NCI-H1694 treated with DMSO at 0.1 percent for 48 hours (cell line): ENCODE results near the gene SLC9A2.
A peak's percentile ranks its signal among the peaks of the same experiment; 100 is the strongest.

Experiments
- DNase-seq: peaks from one replicate; lab custom pipeline; 2025; lab: John Stamatoyannopoulos, UW

Gene SLC9A2

DNA sequence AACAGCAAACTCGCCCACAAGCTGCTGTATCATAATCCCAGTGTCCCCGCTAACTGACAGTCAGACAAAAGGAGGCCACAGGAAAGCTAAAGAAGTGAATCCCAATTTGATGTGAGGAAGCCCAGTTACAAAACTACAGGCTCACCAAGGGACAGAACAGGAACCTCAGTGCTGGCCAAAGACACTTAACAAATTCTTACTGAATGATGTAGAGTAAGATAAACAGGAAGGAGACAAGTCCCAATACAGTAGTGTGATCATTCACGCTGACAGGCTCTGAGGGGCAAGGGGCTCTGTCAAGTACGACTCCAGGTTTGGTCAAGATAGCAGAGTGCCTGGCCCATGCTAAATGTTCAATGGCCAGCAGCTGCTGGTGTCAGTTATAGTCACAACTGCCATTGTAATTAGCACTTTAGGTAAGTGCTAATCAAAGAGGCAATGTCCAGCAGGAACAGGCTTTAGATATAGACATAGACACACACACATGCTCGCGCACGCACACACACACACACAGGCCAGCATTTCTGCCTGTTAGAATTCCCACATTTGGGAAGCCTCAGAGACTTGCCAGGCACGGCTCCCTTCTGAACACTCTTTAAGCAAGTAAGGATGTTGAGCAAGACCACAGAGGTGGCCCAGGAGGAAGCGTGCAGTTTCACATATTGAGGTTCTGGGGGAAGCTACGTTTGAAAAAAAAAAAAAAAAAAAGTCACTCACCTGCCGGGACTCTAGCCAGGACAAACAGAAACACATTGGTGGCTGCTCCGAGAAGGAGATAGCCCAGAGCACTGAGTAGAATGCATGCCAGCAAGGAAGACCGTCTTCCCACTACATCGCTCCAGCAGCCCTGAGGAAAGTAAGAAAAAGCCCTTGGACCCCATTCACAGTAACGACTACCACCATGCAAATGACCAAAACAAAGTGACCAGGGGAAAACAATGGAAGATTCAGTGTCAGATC lies 107.1 kb downstream of the SLC9A2 start:
- DNase-seq: no peak

- DNase-seq: no peak
Measured at GRCh38 chr2:102735416-102736109, 116.2 kb downstream of the SLC9A2 start.

GRCh38 chr2:102736110-102736409 lies 116.7 kb downstream of the SLC9A2 start:
- no peak for DNase-seq

DNA sequence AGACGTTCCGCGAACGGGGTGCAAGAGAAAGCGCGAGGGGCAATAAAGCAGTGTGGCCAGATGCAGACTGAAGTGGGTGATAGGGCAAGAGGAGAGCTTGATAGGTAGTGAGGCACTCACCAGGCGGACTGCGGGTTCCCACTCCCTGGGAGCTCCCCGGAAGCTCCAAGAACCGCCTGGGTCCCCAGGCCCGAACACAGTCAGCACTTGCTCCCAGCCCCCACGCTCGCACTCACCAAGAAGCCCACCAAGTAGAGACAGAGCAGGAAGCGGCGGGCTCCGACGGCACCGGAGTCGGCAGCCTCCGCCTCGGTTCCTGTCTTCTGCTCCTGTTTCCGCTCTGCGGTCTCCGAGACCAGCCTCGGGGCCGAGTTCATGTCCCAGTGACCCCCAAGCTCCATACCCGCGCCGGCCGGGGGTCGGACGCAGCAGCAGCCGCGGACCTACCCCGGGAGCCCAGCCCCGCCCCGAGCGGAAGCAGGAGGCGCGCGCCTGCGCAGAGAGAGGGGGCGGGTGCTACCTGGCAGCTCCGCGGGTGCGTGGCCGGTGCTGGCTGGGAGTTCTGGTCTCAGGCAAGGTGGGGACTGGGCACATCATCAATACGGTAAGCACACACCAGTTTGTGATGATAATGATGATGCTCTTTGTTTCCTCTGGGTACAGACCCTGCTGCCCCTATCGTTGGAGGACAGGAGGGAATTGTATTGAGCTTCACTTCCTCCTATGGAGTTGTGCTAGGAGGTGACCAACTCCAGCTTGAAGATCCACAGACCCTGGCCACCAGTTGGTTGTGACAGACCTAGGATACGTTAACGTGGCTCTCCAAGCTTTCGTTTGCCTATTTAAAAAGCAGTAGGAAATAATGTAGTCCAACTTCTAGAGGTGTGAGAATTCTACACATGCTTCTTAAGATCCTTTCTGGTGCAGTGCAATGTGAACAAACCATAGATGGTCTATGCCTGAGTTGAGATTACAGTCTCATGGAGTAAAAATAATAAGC lies 117.4 kb downstream of the SLC9A2 start:
- DNase-seq: peak; percentile 49

GRCh38 chr2:102737431-102737830 lies 118.1 kb downstream of the SLC9A2 start:
- DNase-seq: no peak

DNA sequence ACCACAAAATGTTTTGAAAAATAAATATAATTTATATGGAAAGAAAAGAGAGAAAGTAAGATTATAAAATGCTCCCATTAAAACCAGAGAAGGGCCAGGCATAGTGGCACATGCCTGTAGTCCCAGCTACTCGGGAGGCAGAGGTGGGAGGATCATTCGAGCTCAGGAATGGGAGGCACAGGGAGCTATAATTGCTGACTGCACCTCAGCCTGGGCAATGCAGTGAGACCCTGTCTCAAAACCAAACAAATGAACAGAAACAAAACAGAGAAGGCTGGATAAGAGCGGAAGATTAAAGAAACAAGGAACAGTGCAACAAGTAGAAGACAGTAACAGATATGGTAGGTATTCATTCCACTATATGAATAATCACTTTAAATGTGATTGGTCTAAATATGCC lies 123.9 kb downstream of the SLC9A2 start:
- DNase-seq: no peak

GRCh38 chr2:102748107-102748506 lies 128.8 kb downstream of the SLC9A2 start:
- DNase-seq: no peak

- no peak for DNase-seq
Measured at GRCh38 chr2:102749938-102750337, 130.6 kb downstream of the SLC9A2 start.

GRCh38 chr2:102753563-102754159 lies 134.3 kb downstream of the SLC9A2 start:
- DNase-seq: peak; percentile 73

GRCh38 chr2:102754456-102755145 lies 135.2 kb downstream of the SLC9A2 start:
- DNase-seq: no peak

GRCh38 chr2:102755284-102755683 lies 135.9 kb downstream of the SLC9A2 start:
- no peak for DNase-seq

DNA sequence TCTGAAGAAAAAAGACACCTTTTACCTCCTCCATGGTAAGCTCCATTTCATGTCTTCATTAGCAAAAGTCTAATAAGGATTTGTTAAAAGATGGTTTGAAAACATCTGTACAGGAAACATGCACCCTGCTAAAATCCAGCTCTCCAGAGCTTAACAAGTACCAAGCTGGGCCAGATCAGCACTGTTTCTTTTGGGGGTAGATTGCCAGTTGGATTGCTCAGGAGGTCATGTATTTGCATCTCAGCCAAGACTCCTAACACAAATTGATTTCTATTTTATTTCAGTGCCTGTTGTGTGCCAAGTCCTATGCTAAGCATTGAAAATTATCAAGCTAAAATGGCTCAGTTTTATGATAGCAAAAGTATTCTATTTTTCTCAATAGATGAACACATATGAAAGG lies 139.1 kb downstream of the SLC9A2 start:
- DNase-seq: no peak
